IMR-90 (cell line): Measurements from ENCODE around the gene NCKAP5. TPM values are rescaled to one million over a fixed set of nuclear protein-coding genes. Genes with fewer than 3 reads are reported as not detected.

Experiments
- ATAC-seq: fragments of 200-7000 bp; cut with Tn5 transposase; 2 replicates; pipeline ENCODE4 v1.9.1; 2020; ENCODE audit warnings: low read depth, mild to moderate bottlenecking, moderate library complexity
- BruUV-seq: library from RNA; stranded (reverse); fragments of 400-500 nt; replicated peaks from 2 replicates; lab custom pipeline; 2021; lab: Mats Ljungman, UMichigan
- CTCF ChIA-PET: fragments of 300-600 bp; formaldehyde crosslinking; extraction: SDS; loops from one replicate; lab custom pipeline; 2021; ENCODE audit warnings: antibody characterized with exemption; lab: Yijun Ruan, JAX
- POLR2A ChIA-PET: fragments of 300-600 bp; sonication (Branson Sonifier 250); formaldehyde crosslinking; loops from one replicate; lab custom pipeline; 2022; ENCODE audit warnings: antibody characterized with exemption; ENCODE audit not compliant: unreplicated experiment; lab: Charles Lee
- DNase-seq: peaks from one replicate; pipeline ENCODE4 v3.0.0; 2013
- H2AFZ ChIP-seq: replicated peaks from 2 replicates; pipeline ENCODE3; 2013; ENCODE audit warnings: low read length, mild to moderate bottlenecking; ENCODE audit not compliant: poor library complexity
- H2AK5ac ChIP-seq: 2 replicates; pipeline ENCODE4 v1.6.1; 2013; ENCODE audit warnings: low read depth, low read length, inconsistent platforms
- H2AK9ac ChIP-seq: replicated peaks from 2 replicates; pipeline ENCODE3; 2013; ENCODE audit warnings: mild to moderate bottlenecking, low read depth, low read length, moderate library complexity; ENCODE audit not compliant: poor library complexity
- H2BK120ac ChIP-seq: 2 replicates; pipeline ENCODE4 v1.6.1; 2013; ENCODE audit warnings: low read depth, low read length, inconsistent platforms
- H2BK15ac ChIP-seq: 3 replicates; pipeline ENCODE4 v1.6.1; 2013; ENCODE audit warnings: low read depth, low read length, inconsistent platforms
- H2BK20ac ChIP-seq: 2 replicates; pipeline ENCODE4 v1.6.1; 2013; ENCODE audit warnings: low read depth, mild to moderate bottlenecking, inconsistent platforms, low read length, moderate library complexity
- H2BK5ac ChIP-seq: 2 replicates; pipeline ENCODE4 v1.6.1; 2013; ENCODE audit warnings: mild to moderate bottlenecking, low read depth, low read length, inconsistent platforms; ENCODE audit not compliant: poor library complexity, severe bottlenecking
- H3K14ac ChIP-seq: replicated peaks from 2 replicates; pipeline ENCODE4 v1.6.1; 2013; ENCODE audit warnings: low read depth, low read length, inconsistent platforms
- H3K18ac ChIP-seq: 2 replicates; pipeline ENCODE4 v1.6.1; 2013; ENCODE audit warnings: low read depth, low read length, control low read depth
- H3K23ac ChIP-seq: 2 replicates; pipeline ENCODE4 v1.6.1; 2013; ENCODE audit warnings: low read depth, low read length, inconsistent platforms
- H3K27ac ChIP-seq: 2 replicates; pipeline ENCODE4 v1.5.1; 2013; ENCODE audit warnings: mild to moderate bottlenecking, control low read depth, low read length; ENCODE audit not compliant: insufficient read depth
- H3K27me3 ChIP-seq: 2 replicates; pipeline ENCODE4 v1.6.1; 2013; ENCODE audit warnings: low read length; ENCODE audit not compliant: control insufficient read depth, insufficient read depth
- H3K36me3 ChIP-seq: 2 replicates; pipeline ENCODE4 v1.6.1; 2013; ENCODE audit warnings: low read length, mixed read lengths; ENCODE audit not compliant: control insufficient read depth, insufficient read depth
- H3K4ac ChIP-seq: 2 replicates; pipeline ENCODE4 v1.6.1; 2013; ENCODE audit warnings: low read depth, low read length, inconsistent platforms
- H3K4me1 ChIP-seq: 2 replicates; pipeline ENCODE4 v1.6.1; 2013; ENCODE audit warnings: low read length, mixed read lengths; ENCODE audit not compliant: control insufficient read depth, insufficient read depth
- H3K4me2 ChIP-seq: 2 replicates; pipeline ENCODE4 v1.6.1; 2013; ENCODE audit warnings: low read depth, mild to moderate bottlenecking, control low read depth, low read length, moderate library complexity
- H3K4me3 ChIP-seq: 2 replicates; pipeline ENCODE4 v1.5.1; 2013; ENCODE audit warnings: low read depth, mild to moderate bottlenecking, control low read depth, low read length, moderate library complexity; ENCODE audit not compliant: insufficient read depth
- H3K56ac ChIP-seq: 2 replicates; pipeline ENCODE4 v1.6.1; 2013; ENCODE audit warnings: low read length, inconsistent platforms; ENCODE audit not compliant: insufficient read depth; ENCODE audit errors: extremely low read depth
- H3K79me1 ChIP-seq, 2 experiments: 2 replicates each; pipeline ENCODE4 v1.6.1; 2013; ENCODE audit warnings: low read length in 2 of 2, inconsistent platforms in 1 of 2, low read depth in 1 of 2
- H3K9ac ChIP-seq: 2 replicates; pipeline ENCODE4 v1.6.1; 2013; ENCODE audit warnings: low read depth, low read length, control low read depth
- H3K9me1 ChIP-seq: 2 replicates; pipeline ENCODE4 v1.6.1; 2013; ENCODE audit warnings: low read length, inconsistent platforms; ENCODE audit not compliant: insufficient read depth
- H3K9me3 ChIP-seq: 2 replicates; pipeline ENCODE4 v1.6.1; 2013; ENCODE audit warnings: low read length; ENCODE audit not compliant: control insufficient read depth, insufficient read depth
- H4K20me1 ChIP-seq: 2 replicates; pipeline ENCODE4 v1.6.1; 2013; ENCODE audit warnings: low read length, inconsistent platforms; ENCODE audit not compliant: insufficient read depth
- H4K5ac ChIP-seq: 2 replicates; pipeline ENCODE4 v1.6.1; 2013; ENCODE audit warnings: mild to moderate bottlenecking, low read depth, low read length, control low read depth
- H4K8ac ChIP-seq, 2 experiments: 2 replicates each; pipeline ENCODE4 v1.6.1; 2013; ENCODE audit warnings: low read depth in 2 of 2, low read length in 2 of 2, control low read depth in 1 of 2, inconsistent platforms in 1 of 2
- H4K91ac ChIP-seq: 2 replicates; pipeline ENCODE4 v1.6.1; 2013; ENCODE audit warnings: low read depth, low read length, inconsistent platforms; ENCODE audit not compliant: insufficient read depth
- CEBPB ChIP-seq: IDR thresholded peaks from 2 replicates; pipeline ENCODE4 v1.6.1; 2012; ENCODE audit warnings: low read depth, low read length, improper control_type of control experiment
- MAFK ChIP-seq: IDR thresholded peaks from 2 replicates; pipeline ENCODE4 v1.6.1; 2012; ENCODE audit warnings: low read depth, low read length, improper control_type of control experiment
- MAZ ChIP-seq: IDR thresholded peaks from 2 replicates; pipeline ENCODE4 v1.6.1; 2012; ENCODE audit warnings: low read depth, mild to moderate bottlenecking, low read length, improper control_type of control experiment, moderate library complexity, borderline replicate concordance
- MXI1 ChIP-seq: IDR thresholded peaks from 2 replicates; pipeline ENCODE4 v1.6.1; 2012; ENCODE audit warnings: low read depth, mild to moderate bottlenecking, low read length, moderate library complexity, borderline replicate concordance
- POLR2A ChIP-seq: IDR thresholded peaks from 2 replicates; pipeline ENCODE4 v1.6.1; 2012; ENCODE audit warnings: mild to moderate bottlenecking, low read depth, low read length
- WGBS, 2 experiments: methylation state at CpG; one replicate each; pipeline versions ENCODE4 v1.1.5 to v1.1.7; 2013; ENCODE audit warnings: missing lambda C conversion rate in 2 of 2; ENCODE audit not compliant: insufficient read length in 1 of 2; ENCODE audit errors: extremely low coverage in 2 of 2; 5-methylcytosine and 5-hydroxymethylcytosine counted together
- dilution Hi-C: fragments of 300-500 bp; cut with HindIII; formaldehyde crosslinking; loops from one replicate; pipeline ENCODE4 v1.14.3; 2018; ENCODE audit warnings: low sequenced_read_pairs; ENCODE audit not compliant: unreplicated experiment
- in situ Hi-C: fragments of 300-500 bp; cut with MboI; formaldehyde crosslinking; loops from 3 replicates; pipeline ENCODE4 v1.14.3; 2019; ENCODE audit warnings: low sequenced_read_pairs, inconsistent platforms, mixed read lengths
- intact Hi-C: fragments of 100-400 bp; cut with micrococcal nuclease; formaldehyde crosslinking; loops from 2 replicates; pipeline ENCODE4 v1.10.0; 2022
- polyA plus RNA-seq, 3 experiments: library from polyadenylated mRNA; depleted of rRNA; stranded (reverse); fragments of >200 nt; gene quantifications; 2 replicates each; pipeline ENCODE4 v1.2.3, GENCODE V29; 2012; ENCODE audit warnings: low replicate concordance in 1 of 3
- total RNA-seq: library from RNA; depleted of rRNA; stranded (reverse); fragments of >200 nt; gene quantifications from 2 replicates; pipeline ENCODE4 v1.2.3, GENCODE V29; 2012

NCKAP5 gene
- total and polyA plus RNA-seq, 2 of the 4 experiments (the other 2 are of a cell fraction): 2.7 to 3.9 TPM

- no TSS peak for BruUV-seq
- Histone ChIP-seq H3K27ac (peak overlapping the region; percentile 41; the same call in 1 of the 2 replicates), H3K9me1 (no peaks in the 10 kb centered on the region; the same call in 1 of the 2 replicates), H4K91ac (no peak overlapping the region), H2AK9ac (no peak overlapping the region), H2BK15ac (no peak overlapping the region), H3K9me3 (no peaks in the 10 kb centered on the region), H2BK20ac (no peak overlapping the region), H3K14ac (no peak overlapping the region), H4K5ac (no peak overlapping the region), H3K79me1 (peaks cover 5 to 33% of the 10 kb centered on the region in 2 experiments; a peak in 2 of 4 replicates), H3K18ac (no peak overlapping the region), H3K4me2 (peak overlapping the region; percentile 35; the same call in 1 of the 2 replicates), H3K27me3 (no peaks in the 10 kb centered on the region), H2BK120ac (no peak overlapping the region), H4K20me1 (peaks cover 12% of the 10 kb centered on the region; the same call in 1 of the 2 replicates), H3K4me3 (no peak overlapping the region), H3K36me3 (no peaks in the 10 kb centered on the region), H4K8ac (no peak overlapping the region), H2BK5ac (no peak overlapping the region), H2AFZ (no peak overlapping the region), H3K4ac (no peak overlapping the region), H3K56ac (no peak overlapping the region), H3K4me1 (peaks cover 2% of the 10 kb centered on the region; the same call in 1 of the 2 replicates), H3K23ac (no peak overlapping the region), H3K9ac (no peak overlapping the region), H2AK5ac (no peak overlapping the region)
- WGBS, 2 experiments: no CpG with 5 or more reads among the region's 3 CpGs
- intact Hi-C loops (loop anchor here (10.0 kb wide), 1 partner anchor 137 kb away; no protein-coding TSS in a partner anchor), in situ Hi-C loops (no loop called here), dilution Hi-C loops (no loop called here)
- ATAC-seq (peak; percentile 72), DNase-seq (peak; percentile 51)
- no peak for TF ChIP-seq MAZ
- TF ChIP-seq MAFK: no peak
- peak; percentile 81 for TF ChIP-seq CEBPB
- no peak for TF ChIP-seq MXI1
- TF ChIP-seq POLR2A: no peak
- ChIA-PET CTCF (interaction anchor here (0.7 kb wide), 1 partner anchor 17 kb away, joined by 3 read pairs; no protein-coding TSS in a partner anchor), POLR2A (no interaction called here)
Observed at GRCh38 chr2:133061874-133062593, 506.2 kb downstream of the NCKAP5 start.
